HepG2 (cell line): ENCODE data around the gene PEX11B. TPM values are rescaled to one million over a fixed set of nuclear protein-coding genes. Genes with fewer than 3 reads are reported as not detected.
A peak's percentile ranks its signal among the peaks of the same experiment; 100 is the strongest.

Experiments used
- CBX1 ChIP-seq: IDR thresholded peaks from one replicate; pipeline ENCODE4 v1.6.1; 2016; ENCODE audit warnings: antibody characterized with exemption, low read depth
- CC2D1A ChIP-seq: sonication (generic); formaldehyde crosslinking; IDR thresholded peaks from 2 replicates; pipeline ENCODE4 v1.8.1; 2023; ENCODE audit warnings: mild to moderate bottlenecking, missing genetic modification reagents
- E2F1 ChIP-seq: sonication (generic); formaldehyde crosslinking; IDR thresholded peaks from 2 replicates; pipeline ENCODE4 v1.5.0; 2020; ENCODE audit warnings: missing genetic modification reagents
- ERF ChIP-seq: IDR thresholded peaks from 2 replicates; pipeline ENCODE4 v1.6.1; 2018; ENCODE audit warnings: missing biosample characterization, missing genetic modification reagents
- EZH2 ChIP-seq: conservative IDR thresholded peaks from 2 replicates; pipeline ENCODE4 v1.6.1; 2012; ENCODE audit warnings: mild to moderate bottlenecking, low read depth, low read length, moderate library complexity
- GPN1 ChIP-seq: sonication (generic); formaldehyde crosslinking; IDR thresholded peaks from 2 replicates; pipeline ENCODE4 v1.5.1; 2020; ENCODE audit warnings: missing genetic modification reagents, borderline replicate concordance
- HMG20A ChIP-seq: IDR thresholded peaks from 2 replicates; pipeline ENCODE4 v1.6.1; 2016; ENCODE audit warnings: borderline replicate concordance
- IRX3 ChIP-seq: sonication (generic); formaldehyde crosslinking; IDR thresholded peaks from 2 replicates; pipeline ENCODE4 v1.8.1; 2023; ENCODE audit warnings: mild to moderate bottlenecking, low read depth, missing genetic modification reagents, borderline replicate concordance
- JUNB ChIP-seq: sonication (generic); formaldehyde crosslinking; IDR thresholded peaks from 2 replicates; pipeline ENCODE4 v1.8.0; 2022; ENCODE audit warnings: missing genetic modification reagents, mild to moderate bottlenecking, borderline replicate concordance
- NCOA2 ChIP-seq: sonication (generic); formaldehyde crosslinking; IDR thresholded peaks from 2 replicates; pipeline ENCODE4 v1.8.0; 2022; ENCODE audit warnings: inconsistent platforms
- PHF8 ChIP-seq: sonication (generic); formaldehyde crosslinking; IDR thresholded peaks from 2 replicates; pipeline ENCODE4 v1.5.0; 2020; ENCODE audit warnings: missing genetic modification reagents
- POLR2AphosphoS5 ChIP-seq: IDR thresholded peaks from 2 replicates; pipeline ENCODE4 v1.6.1; 2012; ENCODE audit warnings: low read depth, low read length
- REPIN1 ChIP-seq: sonication (generic); formaldehyde crosslinking; IDR thresholded peaks from 2 replicates; pipeline ENCODE4 v1.8.0; 2022; ENCODE audit warnings: missing genetic modification reagents, low read depth, mild to moderate bottlenecking, borderline replicate concordance
- SP140L ChIP-seq: sonication (generic); formaldehyde crosslinking; IDR thresholded peaks from 2 replicates; pipeline ENCODE4 v1.4.0; 2020; ENCODE audit warnings: missing genetic modification reagents, borderline replicate concordance
- TBX2 ChIP-seq: sonication (generic); formaldehyde crosslinking; IDR thresholded peaks from 2 replicates; pipeline ENCODE4 v1.5.0; 2020; ENCODE audit warnings: missing genetic modification reagents, mild to moderate bottlenecking, borderline replicate concordance
- TEAD3 ChIP-seq: optimal IDR thresholded peaks from 2 replicates; pipeline ENCODE3; 2016; ENCODE audit warnings: borderline replicate concordance
- ZFP36 ChIP-seq: fragments of 150-350 bp; IDR thresholded peaks from 2 replicates; pipeline ENCODE4 v1.6.1; 2018; ENCODE audit warnings: borderline replicate concordance, low read length, low read depth; ENCODE audit not compliant: partially characterized antibody
- ZNF329 ChIP-seq: sonication (generic); formaldehyde crosslinking; IDR thresholded peaks from 2 replicates; pipeline ENCODE4 v1.9.0; 2021; ENCODE audit warnings: low read depth, mild to moderate bottlenecking, missing genetic modification reagents
- ZNF709 ChIP-seq: sonication (generic); formaldehyde crosslinking; IDR thresholded peaks from 2 replicates; pipeline ENCODE4 v1.5.0; 2020; ENCODE audit warnings: mild to moderate bottlenecking, missing genetic modification reagents
- ZSCAN30 ChIP-seq: sonication (generic); formaldehyde crosslinking; IDR thresholded peaks from 2 replicates; pipeline ENCODE4 v1.5.0; 2020; ENCODE audit warnings: mild to moderate bottlenecking, missing genetic modification reagents
- polyA plus RNA-seq, 8 experiments: library from polyadenylated mRNA; depleted of rRNA in 3 of 8; stranded (reverse) in 7 of 8; unstranded in 1 of 8; fragments of >200 nt; fragmentation: Illumina TruSeq in 4 of 8; extraction: Trizol in 4 of 8; gene quantifications; 2 replicates each; pipeline versions ENCODE4 v1.2.1 to v1.2.3, GENCODE V29; 2011 to 2016; ENCODE audit warnings: low read depth in 4 of 8, missing spikeins in 1 of 8, mixed read lengths in 1 of 8; ENCODE audit not compliant: insufficient read depth in 1 of 8
- total RNA-seq, 5 experiments: library from RNA; depleted of rRNA; stranded (reverse); fragments of >200 nt; fragmentation: Illumina TruSeq; extraction: Trizol; gene quantifications; 2 replicates each; pipeline ENCODE4 v1.2.3, GENCODE V29; 2016; ENCODE audit warnings: low read depth in 1 of 5
- TF ChIP-seq, protein P1 (sequence below): sonication (generic); IDR thresholded peaks from 2 replicates; pipeline ENCODE4 v1.6.1; 2016; ENCODE audit warnings: low read depth, borderline replicate concordance
- TF ChIP-seq, protein P2 (sequence below): IDR thresholded peaks from 2 replicates; pipeline ENCODE4 v1.6.1; 2016; ENCODE audit warnings: missing compliant biosample characterization, missing genetic modification reagents, borderline replicate concordance
- TF ChIP-seq, protein P3 (sequence below): sonication (generic); formaldehyde crosslinking; IDR thresholded peaks from 2 replicates; pipeline ENCODE4 v1.5.0; 2020; ENCODE audit warnings: missing genetic modification reagents
- TF ChIP-seq, protein P4 (sequence below): sonication (generic); formaldehyde crosslinking; IDR thresholded peaks from 2 replicates; pipeline ENCODE4 v1.4.0; 2020; ENCODE audit warnings: missing genetic modification reagents

The PEX11B gene
- total and polyA plus RNA-seq, 2 of the 13 experiments (the other 11 are each of a cell fraction or from before 2014, with no cell fraction given) = 21.6 to 48.4 TPM

DNA sequence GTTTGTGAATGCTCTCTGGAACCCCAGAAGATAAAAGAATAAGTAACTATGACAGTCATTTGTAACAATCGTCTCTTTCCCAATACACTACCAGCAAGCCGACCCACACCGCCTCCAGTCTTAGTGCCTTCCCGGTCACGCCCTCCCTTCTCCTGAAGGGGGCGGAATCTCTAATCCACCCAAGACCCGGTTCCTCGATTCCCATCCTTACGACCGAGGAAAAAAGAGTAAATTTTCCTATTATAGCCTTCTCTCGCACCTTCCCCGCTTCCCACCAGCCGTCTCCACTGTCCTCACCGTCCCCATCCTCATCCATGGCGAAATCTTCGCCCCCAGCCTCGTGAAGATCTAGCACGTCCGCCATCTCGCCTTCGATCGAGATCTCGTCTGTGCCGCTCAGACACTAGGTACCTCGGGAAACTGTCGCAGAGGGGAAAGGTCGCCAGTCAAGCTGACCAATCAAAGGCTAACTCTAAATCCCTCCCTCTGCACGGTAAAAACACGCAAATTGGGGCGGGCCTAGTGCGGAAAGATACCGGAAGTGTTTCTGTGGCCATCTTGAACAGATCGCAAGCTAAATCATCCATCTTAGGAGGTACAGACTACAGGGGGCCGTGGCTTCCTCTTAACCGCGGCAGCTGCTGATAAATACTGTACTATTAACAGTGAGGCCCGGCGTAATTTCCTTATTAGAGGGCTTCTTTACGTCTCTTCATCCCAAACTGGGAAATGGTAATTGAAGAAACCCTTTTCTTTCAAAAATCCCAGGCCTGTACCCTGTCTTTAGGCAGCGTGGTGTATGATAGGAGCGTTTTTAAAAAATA lies 8.8 kb upstream of the PEX11B start, which contains the start of gene RBM8A (continued):
- peak; percentile 75; the same call in 1 of the 2 replicates for TF ChIP-seq REPIN1 (CRISPR knock-in tag)
- no peak for TF ChIP-seq CBX1
- no peak for TF ChIP-seq ZNF329
- TF ChIP-seq, protein P1, sequence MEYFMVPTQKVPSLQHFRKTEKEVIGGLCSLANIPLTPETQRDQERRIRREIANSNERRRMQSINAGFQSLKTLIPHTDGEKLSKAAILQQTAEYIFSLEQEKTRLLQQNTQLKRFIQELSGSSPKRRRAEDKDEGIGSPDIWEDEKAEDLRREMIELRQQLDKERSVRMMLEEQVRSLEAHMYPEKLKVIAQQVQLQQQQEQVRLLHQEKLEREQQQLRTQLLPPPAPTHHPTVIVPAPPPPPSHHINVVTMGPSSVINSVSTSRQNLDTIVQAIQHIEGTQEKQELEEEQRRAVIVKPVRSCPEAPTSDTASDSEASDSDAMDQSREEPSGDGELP = no peak
- TF ChIP-seq, protein P2, sequence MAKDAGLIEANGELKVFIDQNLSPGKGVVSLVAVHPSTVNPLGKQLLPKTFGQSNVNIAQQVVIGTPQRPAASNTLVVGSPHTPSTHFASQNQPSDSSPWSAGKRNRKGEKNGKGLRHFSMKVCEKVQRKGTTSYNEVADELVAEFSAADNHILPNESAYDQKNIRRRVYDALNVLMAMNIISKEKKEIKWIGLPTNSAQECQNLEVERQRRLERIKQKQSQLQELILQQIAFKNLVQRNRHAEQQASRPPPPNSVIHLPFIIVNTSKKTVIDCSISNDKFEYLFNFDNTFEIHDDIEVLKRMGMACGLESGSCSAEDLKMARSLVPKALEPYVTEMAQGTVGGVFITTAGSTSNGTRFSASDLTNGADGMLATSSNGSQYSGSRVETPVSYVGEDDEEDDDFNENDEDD (CRISPR knock-in tag) = peak; percentile 68; the same call in 1 of the 2 replicates
- TF ChIP-seq PHF8 (CRISPR knock-in tag) = peak; percentile 95
- no peak for TF ChIP-seq HMG20A (CRISPR knock-in tag)
- peak; percentile 97 for TF ChIP-seq POLR2AphosphoS5
- TF ChIP-seq E2F1 (CRISPR knock-in tag) = no peak
- TF ChIP-seq ZFP36 = no peak
- TF ChIP-seq, protein P3, sequence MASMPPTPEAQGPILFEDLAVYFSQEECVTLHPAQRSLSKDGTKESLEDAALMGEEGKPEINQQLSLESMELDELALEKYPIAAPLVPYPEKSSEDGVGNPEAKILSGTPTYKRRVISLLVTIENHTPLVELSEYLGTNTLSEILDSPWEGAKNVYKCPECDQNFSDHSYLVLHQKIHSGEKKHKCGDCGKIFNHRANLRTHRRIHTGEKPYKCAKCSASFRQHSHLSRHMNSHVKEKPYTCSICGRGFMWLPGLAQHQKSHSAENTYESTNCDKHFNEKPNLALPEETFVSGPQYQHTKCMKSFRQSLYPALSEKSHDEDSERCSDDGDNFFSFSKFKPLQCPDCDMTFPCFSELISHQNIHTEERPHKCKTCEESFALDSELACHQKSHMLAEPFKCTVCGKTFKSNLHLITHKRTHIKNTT (CRISPR knock-in tag) = no peak
- TF ChIP-seq JUNB (CRISPR knock-in tag) = no peak
- no peak for TF ChIP-seq EZH2
- TF ChIP-seq, protein P4, sequence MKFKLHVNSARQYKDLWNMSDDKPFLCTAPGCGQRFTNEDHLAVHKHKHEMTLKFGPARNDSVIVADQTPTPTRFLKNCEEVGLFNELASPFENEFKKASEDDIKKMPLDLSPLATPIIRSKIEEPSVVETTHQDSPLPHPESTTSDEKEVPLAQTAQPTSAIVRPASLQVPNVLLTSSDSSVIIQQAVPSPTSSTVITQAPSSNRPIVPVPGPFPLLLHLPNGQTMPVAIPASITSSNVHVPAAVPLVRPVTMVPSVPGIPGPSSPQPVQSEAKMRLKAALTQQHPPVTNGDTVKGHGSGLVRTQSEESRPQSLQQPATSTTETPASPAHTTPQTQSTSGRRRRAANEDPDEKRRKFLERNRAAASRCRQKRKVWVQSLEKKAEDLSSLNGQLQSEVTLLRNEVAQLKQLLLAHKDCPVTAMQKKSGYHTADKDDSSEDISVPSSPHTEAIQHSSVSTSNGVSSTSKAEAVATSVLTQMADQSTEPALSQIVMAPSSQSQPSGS (CRISPR knock-in tag) = no peak
- peak; percentile 38 for TF ChIP-seq TEAD3 (CRISPR knock-in tag)
- no peak for TF ChIP-seq IRX3 (CRISPR knock-in tag)
- 0 out of 2 replicates have a peak, but pooled peaks have one; percentile 24 for TF ChIP-seq SP140L
- peak; percentile 59 for TF ChIP-seq TBX2 (CRISPR knock-in tag)
- TF ChIP-seq NCOA2 = 0 out of 2 replicates have a peak, but pooled peaks have one; percentile 23
- no peak for TF ChIP-seq GPN1 (CRISPR knock-in tag)
- TF ChIP-seq ERF (CRISPR knock-in tag) = peak; percentile 56; the same call in 1 of the 2 replicates
- TF ChIP-seq ZSCAN30 (CRISPR knock-in tag) = no peak
- no peak for TF ChIP-seq ZNF709 (CRISPR knock-in tag)
- TF ChIP-seq CC2D1A (CRISPR knock-in tag) = no peak
